Measurements from ENCODE around the gene IGFBP7.

- TF ChIP-seq EZH2 (IDR thresholded peaks at IDR 0.05) (no peak), POLR2AphosphoS5 (IDR thresholded peaks at IDR 0.05; ENCODE audit: borderline replicate concordance, low read depth, low read length) (no peak)
Observed at GRCh38 chr4:57077550-57078343, 32.4 kb downstream of the IGFBP7 start.
